ENCODE data around the gene COX6A1. TPM values are rescaled to one million over a fixed set of nuclear protein-coding genes. Genes with fewer than 3 reads are reported as not detected.

COX6A1 gene
- total RNA-seq, 2 donors from 2014 or later = 229 to 431 TPM

GRCh38 chr12:120397824-120398540 lies 39.9 kb upstream of the COX6A1 start:
- DNase-seq (ENCODE audit: low spot score) (no peak), ATAC-seq (ENCODE audit: insufficient number of reproducible peaks, low FRiP score, low read depth) (no peak)
- Histone ChIP-seq H3K27ac (no peak overlapping the region), H3K27me3 (replicated peaks; ENCODE audit: insufficient read depth) (no peaks in the 10 kb centered on the region), H3K36me3 (no peaks in the 10 kb centered on the region), H3K9me3 (no peaks in the 10 kb centered on the region), H3K4me1 (ENCODE audit: control insufficient read depth in 1 of 2, low read depth in 2 of 2) (no peaks in the 10 kb centered on the region), H3K4me3 (no peak overlapping the region)
- no peak for TF ChIP-seq CTCF (IDR thresholded peaks at IDR 0.05)

- no peak for TF ChIP-seq CTCF (IDR thresholded peaks at IDR 0.05)
- H3K27me3 ChIP-seq (replicated peaks; ENCODE audit: insufficient read depth) = no peaks in the 10 kb centered on the region
- ATAC-seq (ENCODE audit: insufficient number of reproducible peaks, low FRiP score, low read depth) = no peak
- H3K9me3 ChIP-seq = no peaks in the 10 kb centered on the region
- H3K36me3 ChIP-seq = no peaks in the 10 kb centered on the region
- no peak overlapping the region for H3K4me3 ChIP-seq
- H3K27ac ChIP-seq = no peak overlapping the region
- no peaks in the 10 kb centered on the region for H3K4me1 ChIP-seq (ENCODE audit: control insufficient read depth in 1 of 2, low read depth in 2 of 2)
- DNase-seq (ENCODE audit: low spot score) = no peak
These were observed 38.4 kb upstream of the COX6A1 start for GRCh38 chr12:120399531-120399930.

- H3K36me3 ChIP-seq = no peaks in the 10 kb centered on the region
- no peaks in the 10 kb centered on the region for H3K4me1 ChIP-seq (ENCODE audit: control insufficient read depth in 1 of 2, low read depth in 2 of 2)
- H3K27ac ChIP-seq = no peak overlapping the region
- ATAC-seq (ENCODE audit: insufficient number of reproducible peaks, low FRiP score, low read depth) (no peak), DNase-seq (ENCODE audit: low spot score) (no peak)
- no peaks in the 10 kb centered on the region for H3K9me3 ChIP-seq
- no peak for TF ChIP-seq CTCF (IDR thresholded peaks at IDR 0.05)
- no peaks in the 10 kb centered on the region for H3K27me3 ChIP-seq (replicated peaks; ENCODE audit: insufficient read depth)
- H3K4me3 ChIP-seq = no peak overlapping the region
These were observed 35.7 kb upstream of the COX6A1 start for GRCh38 chr12:120402217-120402616.

- Histone ChIP-seq H3K4me1 (ENCODE audit: control insufficient read depth in 1 of 2, low read depth in 2 of 2) (no peaks in the 10 kb centered on the region), H3K4me3 (no peak overlapping the region), H3K9me3 (no peaks in the 10 kb centered on the region), H3K36me3 (no peaks in the 10 kb centered on the region), H3K27me3 (replicated peaks; ENCODE audit: insufficient read depth) (no peaks in the 10 kb centered on the region), H3K27ac (no peak overlapping the region)
- no peak for TF ChIP-seq CTCF (IDR thresholded peaks at IDR 0.05)
- ATAC-seq (ENCODE audit: insufficient number of reproducible peaks, low FRiP score, low read depth) = no peak
- no peak for DNase-seq (ENCODE audit: low spot score)
These were observed 34.0 kb upstream of the COX6A1 start for GRCh38 chr12:120403869-120404268.

- Histone ChIP-seq H3K27me3 (replicated peaks; ENCODE audit: insufficient read depth) (no peaks in the 10 kb centered on the region), H3K36me3 (no peaks in the 10 kb centered on the region), H3K4me3 (no peak overlapping the region), H3K9me3 (no peaks in the 10 kb centered on the region), H3K4me1 (ENCODE audit: control insufficient read depth in 1 of 2, low read depth in 2 of 2) (no peaks in the 10 kb centered on the region), H3K27ac (no peak overlapping the region)
- TF ChIP-seq CTCF (IDR thresholded peaks at IDR 0.05) = no peak
- DNase-seq (ENCODE audit: low spot score) (no peak), ATAC-seq (ENCODE audit: insufficient number of reproducible peaks, low FRiP score, low read depth) (no peak)
These were observed 33.6 kb upstream of the COX6A1 start for GRCh38 chr12:120404271-120404670.
